Right ventricle myocardium inferior (tissue), 1 donor: ENCODE results near the gene CHSY1. TPM values are rescaled to one million over a fixed set of nuclear protein-coding genes. Genes with fewer than 3 reads are reported as not detected.

ENCODE experiments used
- total RNA-seq: library from RNA; stranded (reverse); fragmentation: NEBNext Ultra II Directional; extraction: Animal tissue kit (Norgen Biotek cat#: 25700); gene quantifications from one replicate; pipeline ENCODE4 v1.2.1, GENCODE V29; 2021
- donor health status: DM: no; HTN: yes; CAD: no; lungs with severe emphysema.

Gene CHSY1
- total RNA-seq, 1 donor from 2014 or later: 13.3 TPM

Other genes with a start within 250 kb of the CHSY1 start
- 42.1 TPM for gene SELENOS, start 25.4 kb upstream of the CHSY1 start, total RNA-seq
- 30.4 TPM for gene SNRPA1, start 43.2 kb upstream of the CHSY1 start, total RNA-seq
- 33.8 TPM for gene PCSK6, start 237.7 kb upstream of the CHSY1 start, total RNA-seq